Suppressor macrophage treated with lipopolysaccharide for 4 hours (primary cell): Measurements from ENCODE around the gene HPRT1.

Source experiments
- DNase-seq: peaks from one replicate; pipeline ENCODE4 v3.0.0-alpha.2; 2020

HPRT1 gene

GRCh38 chrX:134480061-134480460 is 20.1 kb downstream of the HPRT1 start:
- DNase-seq, result no peak

- no peak for DNase-seq
Observed at GRCh38 chrX:134481339-134481738, 21.4 kb downstream of the HPRT1 start.

GRCh38 chrX:134482371-134482770 is 22.4 kb downstream of the HPRT1 start:
- peak; percentile 37 for DNase-seq

DNA sequence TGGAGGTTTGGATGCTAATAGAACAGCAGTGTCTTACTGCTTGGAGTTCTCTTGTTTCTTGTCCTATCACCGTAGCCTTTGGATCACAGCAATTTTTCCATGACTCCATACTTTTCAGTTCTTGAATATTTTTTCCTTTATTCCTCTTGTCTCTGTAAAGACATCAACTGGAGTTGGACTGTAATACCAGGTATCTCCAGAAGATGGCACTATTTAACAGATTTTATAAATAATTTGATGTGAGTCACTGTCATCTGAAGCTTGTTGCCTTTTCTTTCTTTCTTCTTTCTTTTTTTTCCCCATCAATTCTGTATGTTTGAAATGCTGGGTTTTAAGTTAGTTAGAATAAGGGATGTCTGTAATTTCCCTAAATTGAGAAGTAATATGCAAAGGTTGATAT is 24.1 kb downstream of the HPRT1 start:
- DNase-seq, result peak; percentile 54

GRCh38 chrX:134501941-134502340 is 42.0 kb downstream of the HPRT1 start:
- no peak for DNase-seq

- no peak for DNase-seq
Observed at GRCh38 chrX:134502686-134503085, 42.7 kb downstream of the HPRT1 start.

DNA sequence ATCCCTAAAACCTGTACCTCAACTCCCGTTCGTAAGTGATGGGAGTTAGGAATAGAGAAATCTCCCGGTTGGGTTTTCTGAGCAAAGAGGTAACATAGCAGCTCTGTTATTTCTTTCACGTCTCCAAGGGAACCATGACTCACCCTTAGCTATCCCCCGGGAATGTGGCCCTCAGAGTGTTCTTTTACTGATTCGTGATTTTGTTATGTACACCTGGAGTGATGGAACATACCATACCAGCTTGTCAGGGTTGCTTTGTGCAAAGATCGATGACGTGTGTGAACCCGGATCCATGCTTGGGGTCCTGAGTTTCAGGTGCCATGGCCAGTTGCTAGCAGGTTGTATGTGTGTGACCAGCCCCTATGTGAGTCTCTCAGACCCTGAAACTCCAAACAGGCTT is 52.6 kb downstream of the HPRT1 start:
- DNase-seq, result no peak

GRCh38 chrX:134513091-134513490 is 53.1 kb downstream of the HPRT1 start:
- DNase-seq, result no peak

- peak; percentile 45 for DNase-seq
Observed at GRCh38 chrX:134520860-134521390, 61.0 kb downstream of the HPRT1 start.

- no peak for DNase-seq
Observed at GRCh38 chrX:134524181-134524580, 64.2 kb downstream of the HPRT1 start.

- no peak for DNase-seq
Observed at GRCh38 chrX:134525086-134525792, 65.3 kb downstream of the HPRT1 start.

- no peak for DNase-seq
Observed at GRCh38 chrX:134526399-134526798, 66.4 kb downstream of the HPRT1 start.

GRCh38 chrX:134528960-134529359 is 69.0 kb downstream of the HPRT1 start:
- no peak for DNase-seq

- DNase-seq, result no peak
Observed at GRCh38 chrX:134529481-134529880, 69.5 kb downstream of the HPRT1 start.

DNA sequence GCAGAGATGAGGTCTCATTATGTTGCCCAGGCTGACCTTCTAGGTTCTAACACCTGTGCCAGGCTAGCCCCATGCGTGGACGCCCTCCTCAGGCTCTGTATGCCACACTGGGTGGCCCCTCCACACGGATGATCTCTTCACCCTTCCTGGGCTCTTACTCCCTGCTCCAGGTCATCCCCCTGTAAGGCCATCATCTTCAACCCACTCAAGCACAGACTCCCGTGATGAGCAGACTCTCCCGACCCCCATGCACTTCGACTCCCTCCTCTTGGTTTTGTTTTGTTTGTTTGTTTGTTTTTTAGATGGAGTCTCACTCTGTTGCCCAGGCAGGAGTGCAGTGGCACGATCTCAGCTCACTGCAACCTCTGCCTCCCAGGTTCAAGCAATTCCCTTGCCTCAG is 70.9 kb downstream of the HPRT1 start:
- DNase-seq, result no peak

- no peak for DNase-seq
Observed at GRCh38 chrX:134533352-134533751, 73.4 kb downstream of the HPRT1 start.

DNA sequence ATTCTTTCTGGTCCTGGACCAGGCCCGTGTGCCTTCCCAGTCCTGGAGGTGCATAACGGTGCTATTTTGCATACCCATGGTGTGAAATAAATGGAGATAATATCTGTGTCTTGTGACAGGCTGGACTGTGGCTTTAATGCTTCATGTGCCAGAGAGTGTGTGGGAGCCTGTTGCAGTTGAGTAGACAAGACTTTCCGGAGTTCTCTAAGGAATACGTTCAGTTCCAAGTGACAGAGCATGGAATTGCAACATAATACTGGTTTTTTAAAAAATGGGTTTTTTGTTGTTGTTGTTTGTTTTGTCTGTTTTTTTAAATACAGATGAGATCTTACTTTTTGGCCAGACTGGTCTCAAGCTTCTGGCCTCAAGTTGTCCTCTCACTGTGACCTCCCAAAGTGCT is 74.0 kb downstream of the HPRT1 start:
- DNase-seq, result no peak

DNA sequence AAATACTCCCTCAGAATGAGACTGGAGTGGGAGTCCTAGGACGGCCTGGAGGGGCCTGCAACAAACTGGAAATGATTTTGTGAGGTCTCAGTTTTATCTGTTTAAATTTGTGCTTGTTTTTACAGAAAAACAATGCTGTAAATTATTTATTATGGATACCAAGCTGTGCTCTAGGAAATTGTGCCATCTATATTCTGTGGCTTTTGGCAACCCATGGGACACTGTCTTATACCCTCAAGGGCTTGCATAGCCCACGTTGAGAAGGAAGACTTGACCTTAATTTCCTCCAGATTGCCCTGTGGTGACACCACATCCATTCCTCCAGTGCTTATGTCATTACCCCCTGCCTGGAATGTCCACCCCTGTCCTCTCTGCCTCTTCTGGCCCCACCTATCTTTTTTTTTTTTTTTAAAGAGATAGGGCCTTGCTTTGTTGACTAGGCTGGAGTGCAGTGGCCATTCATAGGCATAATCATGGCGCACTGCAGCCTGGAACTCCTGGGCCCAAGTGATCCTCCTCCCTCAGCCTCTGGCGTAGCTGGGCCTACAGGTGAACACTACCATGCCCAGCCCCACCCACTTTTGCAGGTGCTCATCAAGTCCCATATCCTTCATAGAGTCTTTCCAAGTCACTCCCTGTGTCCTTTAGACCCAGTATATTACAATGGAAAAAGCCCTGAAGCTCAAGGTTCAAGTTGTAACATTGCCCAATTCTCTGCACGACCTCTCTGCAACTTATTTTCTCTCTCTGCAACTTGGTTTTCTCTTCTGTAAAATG is 77.4 kb downstream of the HPRT1 start:
- DNase-seq, result no peak

GRCh38 chrX:134538316-134538715 is 78.4 kb downstream of the HPRT1 start:
- no peak for DNase-seq

DNA sequence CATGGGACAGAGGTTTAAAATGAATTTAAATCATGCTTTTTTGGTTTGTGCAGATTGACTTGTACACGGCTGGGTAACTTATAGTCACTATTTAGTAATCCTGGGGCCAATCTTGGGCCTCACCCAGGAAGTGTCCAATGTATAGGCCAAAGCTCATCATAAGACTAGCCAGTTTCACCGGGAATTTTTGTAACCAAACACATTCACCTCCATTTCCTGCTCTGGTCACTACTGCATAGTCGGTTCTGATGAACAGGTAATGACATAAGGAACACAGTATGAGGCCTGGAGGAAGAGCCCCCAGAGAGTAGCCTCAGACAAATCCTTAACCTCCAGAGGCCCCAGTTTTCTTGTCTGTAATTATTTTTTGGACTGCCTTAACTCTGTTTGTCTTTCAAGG is 81.9 kb downstream of the HPRT1 start:
- DNase-seq, result no peak

DNA sequence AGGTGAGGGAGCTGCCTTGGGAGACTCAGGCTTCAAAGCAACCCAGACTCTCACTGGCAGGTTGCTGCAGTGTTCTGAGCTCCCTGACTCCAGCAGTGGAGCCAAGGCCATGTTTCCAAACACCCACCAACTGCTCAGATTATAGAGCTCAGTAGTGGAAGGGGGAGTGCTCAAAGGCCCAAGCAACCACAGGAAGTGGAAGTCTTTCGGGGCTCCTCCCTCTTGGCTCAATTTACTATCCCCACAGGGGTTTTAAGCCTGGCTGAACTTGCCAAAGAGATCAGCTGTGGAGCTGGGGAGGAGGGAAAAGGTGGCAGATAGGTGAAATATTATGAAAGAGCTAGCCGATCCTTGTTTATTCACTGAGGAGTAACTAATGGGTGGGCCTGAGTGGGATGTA is 82.5 kb downstream of the HPRT1 start:
- DNase-seq, result no peak

DNA sequence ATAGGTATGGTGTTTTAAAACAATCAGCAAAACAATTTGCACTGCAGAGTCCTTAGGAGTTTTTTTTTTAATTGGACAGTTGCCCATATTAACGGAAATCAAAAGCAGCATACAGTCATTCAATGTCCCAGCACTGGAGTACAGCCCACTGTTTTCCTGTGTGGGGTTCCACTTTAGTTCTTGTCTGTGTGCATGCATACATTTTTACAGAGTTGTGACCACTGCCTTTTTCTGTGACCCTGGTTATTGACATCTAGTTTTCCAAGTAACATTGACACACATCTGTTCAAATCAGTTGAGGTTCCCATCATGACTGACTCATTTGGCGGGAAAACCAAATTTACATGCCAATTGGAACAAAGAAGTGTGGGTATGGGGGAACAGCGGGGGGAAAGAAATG is 83.3 kb downstream of the HPRT1 start:
- DNase-seq, result no peak

DNA sequence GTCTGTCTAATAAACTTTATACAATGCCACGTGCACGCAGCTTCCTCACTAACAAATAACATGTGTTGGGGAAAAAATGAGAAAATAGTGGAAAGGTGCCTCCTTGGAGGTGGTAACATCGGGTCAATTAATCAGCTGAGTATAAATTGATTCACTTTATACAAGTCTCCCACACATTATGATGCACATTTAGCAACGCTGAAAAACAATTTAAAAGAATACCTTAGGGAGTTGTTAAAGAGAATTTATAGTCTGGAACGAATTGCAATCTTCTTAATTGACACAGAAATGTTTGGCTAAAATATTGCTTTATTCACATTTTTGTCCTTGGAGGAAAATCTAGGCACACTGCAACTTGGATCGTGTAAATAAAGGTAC is 84.2 kb downstream of the HPRT1 start:
- DNase-seq, result no peak

DNA sequence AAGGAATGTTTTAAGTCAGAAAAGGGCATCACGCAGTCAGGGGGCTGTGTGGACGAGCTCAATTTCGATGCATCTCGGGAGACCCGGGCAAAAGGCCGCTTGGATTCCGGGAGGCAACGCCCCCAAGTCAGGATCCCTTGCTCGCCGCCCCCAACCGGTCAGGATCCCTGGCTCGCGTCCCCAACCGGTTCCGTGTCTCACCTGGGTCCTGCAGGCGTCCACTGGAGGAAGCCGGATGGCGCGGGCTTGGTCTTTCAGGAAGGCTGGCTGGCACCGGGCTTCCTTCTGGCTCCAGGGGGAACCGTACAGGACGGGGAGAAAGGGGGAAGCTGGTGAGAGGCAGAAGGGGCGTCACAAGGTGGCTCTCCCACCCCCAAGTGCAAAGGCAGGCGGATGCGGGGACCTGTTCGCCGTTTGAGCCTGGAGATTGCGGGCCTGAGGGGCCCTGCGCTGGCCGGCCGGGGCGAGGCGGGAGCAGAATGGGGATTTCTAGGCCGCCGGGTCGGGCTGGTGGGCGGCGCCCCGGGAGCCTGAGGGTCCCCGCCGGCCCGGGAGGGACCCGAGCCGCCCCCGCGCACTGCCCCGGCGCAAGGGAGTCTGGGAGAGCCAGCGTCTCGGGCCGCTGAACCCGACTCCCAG is 84.7 kb downstream of the HPRT1 start:
- no peak for DNase-seq
